Measurements from ENCODE around the gene SERPINA9.

SERPINA9 gene

DNA sequence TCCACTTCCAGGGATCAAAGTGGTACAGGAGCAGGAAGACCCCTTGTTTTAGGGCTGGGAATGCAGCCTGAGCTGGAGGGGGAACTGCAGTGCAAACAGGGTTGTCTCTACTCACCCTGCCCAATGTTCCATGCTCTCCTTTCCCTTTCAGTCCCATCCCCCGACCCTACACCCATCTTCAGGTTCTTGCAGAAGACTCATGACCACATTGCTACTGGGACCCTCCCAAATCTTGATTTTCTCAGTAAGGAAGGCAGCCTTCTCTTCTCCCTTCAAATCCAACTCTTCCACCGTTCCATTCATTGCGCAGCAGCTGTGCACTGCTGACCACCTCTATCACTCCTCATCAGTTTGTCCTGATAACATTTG, 25.3 kb downstream of the SERPINA9 start:
- DNase-seq (ENCODE audit: low spot score), result no peak
- in situ Hi-C loops (cut with MboI; ENCODE audit: low sequenced_read_pairs, unreplicated experiment), result no loop called here
- TF ChIP-seq, protein P1, sequence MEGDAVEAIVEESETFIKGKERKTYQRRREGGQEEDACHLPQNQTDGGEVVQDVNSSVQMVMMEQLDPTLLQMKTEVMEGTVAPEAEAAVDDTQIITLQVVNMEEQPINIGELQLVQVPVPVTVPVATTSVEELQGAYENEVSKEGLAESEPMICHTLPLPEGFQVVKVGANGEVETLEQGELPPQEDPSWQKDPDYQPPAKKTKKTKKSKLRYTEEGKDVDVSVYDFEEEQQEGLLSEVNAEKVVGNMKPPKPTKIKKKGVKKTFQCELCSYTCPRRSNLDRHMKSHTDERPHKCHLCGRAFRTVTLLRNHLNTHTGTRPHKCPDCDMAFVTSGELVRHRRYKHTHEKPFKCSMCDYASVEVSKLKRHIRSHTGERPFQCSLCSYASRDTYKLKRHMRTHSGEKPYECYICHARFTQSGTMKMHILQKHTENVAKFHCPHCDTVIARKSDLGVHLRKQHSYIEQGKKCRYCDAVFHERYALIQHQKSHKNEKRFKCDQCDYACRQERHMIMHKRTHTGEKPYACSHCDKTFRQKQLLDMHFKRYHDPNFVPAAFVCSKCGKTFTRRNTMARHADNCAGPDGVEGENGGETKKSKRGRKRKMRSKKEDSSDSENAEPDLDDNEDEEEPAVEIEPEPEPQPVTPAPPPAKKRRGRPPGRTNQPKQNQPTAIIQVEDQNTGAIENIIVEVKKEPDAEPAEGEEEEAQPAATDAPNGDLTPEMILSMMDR (IDR thresholded peaks at IDR 0.05; ENCODE audit: borderline replicate concordance, control extremely low read depth, extremely low read depth, insufficient read depth, missing control alignments), result no peak

DNA sequence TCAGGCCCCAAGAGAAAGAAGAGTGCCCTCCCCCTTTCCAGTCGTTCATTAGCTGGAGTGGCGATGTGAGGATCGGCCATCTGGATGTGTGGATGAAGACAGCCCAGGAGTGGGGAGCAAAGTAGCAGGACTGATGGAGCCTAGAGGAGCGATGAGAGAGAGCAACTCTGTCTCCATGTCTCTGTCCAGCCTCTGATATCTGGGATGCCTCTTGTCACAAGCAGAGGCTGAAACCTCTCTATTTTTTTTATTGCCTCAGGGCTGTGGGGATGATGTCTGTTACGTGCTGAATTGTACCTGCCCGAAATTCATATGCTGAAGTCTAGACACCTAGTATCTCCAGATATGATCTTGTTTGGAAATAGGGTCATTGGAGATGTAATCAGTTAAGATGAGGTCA, 26.1 kb downstream of the SERPINA9 start:
- TF ChIP-seq, protein P1 (IDR thresholded peaks at IDR 0.05; ENCODE audit: borderline replicate concordance, control extremely low read depth, extremely low read depth, insufficient read depth, missing control alignments), result no peak
- in situ Hi-C loops (cut with MboI; ENCODE audit: low sequenced_read_pairs, unreplicated experiment), result no loop called here

DNA sequence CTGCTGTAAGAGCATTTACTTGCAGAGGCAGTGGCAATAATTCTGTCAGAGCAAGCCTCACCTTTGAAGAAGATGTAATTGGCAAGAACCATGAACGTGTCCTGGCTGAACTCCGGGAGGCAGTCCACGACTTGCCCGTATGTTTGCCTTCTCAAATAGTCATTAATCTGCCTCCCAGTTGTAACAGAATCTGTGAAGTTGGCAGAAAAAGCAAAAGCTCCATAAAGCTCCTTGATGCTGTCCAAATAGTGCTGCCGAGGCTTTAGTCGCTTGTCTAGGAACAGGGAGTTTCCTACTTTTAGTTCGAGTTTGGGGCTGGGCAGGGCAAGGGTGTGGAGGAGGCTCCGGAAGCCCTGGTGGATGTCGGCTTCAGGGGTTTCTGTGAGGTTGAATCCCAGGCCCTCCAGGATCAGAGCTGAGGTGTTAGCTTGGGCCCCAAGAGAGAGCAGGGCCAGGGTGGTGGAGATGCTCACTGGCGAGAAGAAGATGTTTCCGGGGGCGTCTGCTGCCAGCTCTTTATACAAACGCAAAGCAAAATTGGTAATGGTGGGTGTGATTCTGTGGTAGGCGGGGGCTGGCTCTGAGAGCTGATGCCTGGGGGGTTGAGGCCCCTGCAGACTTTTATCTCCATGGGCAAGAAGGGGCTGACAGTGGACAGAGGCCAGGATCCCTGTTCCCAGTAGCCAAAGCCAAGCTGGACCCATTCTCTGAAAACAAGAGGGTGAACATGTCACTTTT, 27.8 kb downstream of the SERPINA9 start:
- TF ChIP-seq, protein P1 (IDR thresholded peaks at IDR 0.05; ENCODE audit: borderline replicate concordance, control extremely low read depth, extremely low read depth, insufficient read depth, missing control alignments), result no peak
- in situ Hi-C loops (cut with MboI; ENCODE audit: low sequenced_read_pairs, unreplicated experiment), result no loop called here
- DNase-seq (ENCODE audit: low spot score), result no peak

More for the DNA sequence above, 26.1 kb downstream of the SERPINA9 start:
- no peak for DNase-seq (ENCODE audit: low spot score)

DNA sequence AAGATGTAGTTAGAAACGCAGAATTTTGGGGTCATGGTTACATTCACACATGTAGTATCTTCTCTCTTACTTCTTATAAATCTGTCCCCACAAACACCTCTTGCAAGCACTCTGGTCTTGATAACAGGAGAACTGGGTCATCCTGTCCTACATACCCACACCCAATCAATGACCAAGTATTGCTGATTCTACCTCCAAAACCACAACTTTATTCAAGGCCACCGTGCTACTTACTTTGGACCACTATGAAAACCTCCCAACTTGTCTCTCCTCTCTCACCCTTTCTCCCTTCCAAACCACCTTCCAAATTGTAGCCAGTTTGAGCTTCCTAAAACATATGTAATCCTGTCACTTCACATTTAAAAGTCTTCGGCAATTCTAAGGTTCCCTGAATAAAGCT, 28.8 kb downstream of the SERPINA9 start:
- TF ChIP-seq, protein P1 (IDR thresholded peaks at IDR 0.05; ENCODE audit: borderline replicate concordance, control extremely low read depth, extremely low read depth, insufficient read depth, missing control alignments), result no peak
- DNase-seq (ENCODE audit: low spot score), result no peak
- in situ Hi-C loops (cut with MboI; ENCODE audit: low sequenced_read_pairs, unreplicated experiment), result no loop called here

DNA sequence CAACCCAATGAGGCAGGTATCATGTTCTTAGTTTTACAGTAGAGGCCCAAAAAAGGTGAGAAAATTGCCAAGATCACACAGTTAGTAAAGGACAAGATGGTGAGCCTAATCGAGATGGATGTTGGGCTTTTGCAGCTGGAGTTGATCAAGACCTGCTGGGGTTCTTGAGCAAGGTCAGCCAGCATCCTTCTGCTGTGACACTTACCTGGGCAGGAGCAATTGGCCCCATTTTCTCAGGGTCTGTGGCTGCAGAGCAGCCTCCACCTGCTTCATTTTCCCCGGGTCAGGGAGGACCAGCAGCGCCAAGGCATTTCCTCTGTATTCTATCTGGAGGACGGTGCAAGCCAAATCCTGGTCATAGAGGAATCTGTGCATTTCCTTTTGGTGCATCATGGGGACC, 29.9 kb downstream of the SERPINA9 start:
- in situ Hi-C loops (cut with MboI; ENCODE audit: low sequenced_read_pairs, unreplicated experiment), result no loop called here
- DNase-seq (ENCODE audit: low spot score), result no peak

DNA sequence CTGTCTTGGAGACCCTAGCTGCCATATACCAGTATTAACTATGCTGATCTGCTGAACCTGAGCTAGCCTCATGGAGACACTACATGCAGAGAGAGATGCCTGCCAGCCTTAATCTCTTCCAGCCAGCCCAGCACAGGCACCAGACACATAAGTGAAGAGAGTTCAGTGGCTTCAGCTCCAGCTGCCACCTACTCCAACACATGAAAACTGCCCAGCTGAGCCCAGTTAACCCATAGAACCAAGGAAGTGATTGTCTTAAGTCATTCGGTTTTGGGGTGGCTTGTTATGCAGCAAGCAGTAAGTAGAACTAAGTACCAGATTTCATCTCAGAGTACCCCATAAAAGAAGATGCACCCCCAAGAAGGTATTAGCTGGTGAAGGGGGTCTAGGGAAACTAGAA, 31.0 kb downstream of the SERPINA9 start:
- TF ChIP-seq, protein P1 (IDR thresholded peaks at IDR 0.05; ENCODE audit: borderline replicate concordance, control extremely low read depth, extremely low read depth, insufficient read depth, missing control alignments), result no peak
- no peak for DNase-seq (ENCODE audit: low spot score)
- in situ Hi-C loops (cut with MboI; ENCODE audit: low sequenced_read_pairs, unreplicated experiment), result no loop called here

More for the DNA sequence above, 29.9 kb downstream of the SERPINA9 start:
- TF ChIP-seq, protein P1 (IDR thresholded peaks at IDR 0.05; ENCODE audit: borderline replicate concordance, control extremely low read depth, extremely low read depth, insufficient read depth, missing control alignments), result no peak
